ENCODE measurements around the gene ARHGAP1. TPM values are rescaled to one million over a fixed set of nuclear protein-coding genes. Genes with fewer than 3 reads are reported as not detected.

The ARHGAP1 gene
- total and polyA plus RNA-seq, 2 of the 13 experiments (the other 11 are each of a cell fraction or from before 2014, with no cell fraction given): 18.6 to 30.3 TPM

DNA sequence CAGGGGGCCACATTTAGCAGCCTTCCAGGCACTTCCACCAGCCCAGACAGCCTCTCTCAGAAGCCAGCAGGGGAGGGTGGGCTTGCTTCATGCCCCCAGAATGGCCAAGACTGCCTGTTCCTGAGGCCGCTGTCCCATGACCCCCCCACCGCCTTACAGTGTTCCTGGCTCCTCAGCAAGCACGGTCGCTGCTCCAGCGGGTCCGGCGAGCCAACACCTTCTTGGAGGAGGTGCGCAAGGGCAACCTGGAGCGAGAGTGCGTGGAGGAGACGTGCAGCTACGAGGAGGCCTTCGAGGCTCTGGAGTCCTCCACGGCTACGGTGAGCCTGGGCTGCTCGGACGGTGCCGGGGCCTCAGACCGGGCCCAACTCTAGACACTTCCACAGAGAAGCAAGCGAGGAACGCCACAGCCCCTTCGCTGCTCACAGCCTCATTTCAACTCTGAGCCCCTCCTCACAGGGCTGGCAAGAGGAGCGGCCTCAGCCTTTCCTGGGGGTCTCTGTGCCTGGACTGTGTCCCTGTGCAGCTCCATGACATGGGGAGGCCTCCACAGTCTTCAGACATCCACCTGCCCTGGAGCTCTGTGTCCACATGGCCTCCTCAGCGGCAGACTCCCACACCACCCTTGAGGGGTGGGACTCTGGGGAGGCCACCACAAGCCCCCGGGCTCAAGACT is 19.3 kb upstream of the ARHGAP1 start (continued):
- TF ChIP-seq DPF2 (CRISPR knock-in tag; IDR thresholded peaks at IDR 0.05; ENCODE audit: borderline replicate concordance, low read depth): no peak
- no peak for TF ChIP-seq XBP1 (CRISPR knock-in tag; IDR thresholded peaks at IDR 0.05)
- no peak for TF ChIP-seq SRF (IDR thresholded peaks at IDR 0.05; ENCODE audit: low read depth, low read length)
- TF ChIP-seq KMT2B (CRISPR knock-in tag; IDR thresholded peaks at IDR 0.05): no peak
- no peak for TF ChIP-seq CREM (IDR thresholded peaks at IDR 0.05)
- TF ChIP-seq CREM (CRISPR knock-in tag; IDR thresholded peaks at IDR 0.05): no peak
- TF ChIP-seq CCAR2 (optimal IDR thresholded peaks at IDR 0.05; ENCODE audit: low read depth, low read length): no peak
- TF ChIP-seq, protein P1, sequence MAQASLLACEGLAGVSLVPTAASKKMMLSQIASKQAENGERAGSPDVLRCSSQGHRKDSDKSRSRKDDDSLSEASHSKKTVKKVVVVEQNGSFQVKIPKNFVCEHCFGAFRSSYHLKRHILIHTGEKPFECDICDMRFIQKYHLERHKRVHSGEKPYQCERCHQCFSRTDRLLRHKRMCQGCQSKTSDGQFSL (CRISPR knock-in tag; IDR thresholded peaks at IDR 0.05): no peak
- no peak for TF ChIP-seq ZNF512B (CRISPR knock-in tag; IDR thresholded peaks at IDR 0.05; ENCODE audit: borderline replicate concordance)
- no peak for TF ChIP-seq ZNF672 (CRISPR knock-in tag; IDR thresholded peaks at IDR 0.05)
- no peak for TF ChIP-seq SAFB2 (CRISPR knock-in tag; IDR thresholded peaks at IDR 0.05; ENCODE audit: borderline replicate concordance, low read depth)
- no peak for TF ChIP-seq ZFP37 (CRISPR knock-in tag; IDR thresholded peaks at IDR 0.05; ENCODE audit: borderline replicate concordance)
- no peak for TF ChIP-seq ZNF274 (CRISPR knock-in tag; IDR thresholded peaks at IDR 0.05)
- no peak for TF ChIP-seq ZNF468 (CRISPR knock-in tag; IDR thresholded peaks at IDR 0.05)
- TF ChIP-seq RELA (CRISPR knock-in tag; IDR thresholded peaks at IDR 0.05): no peak
- TF ChIP-seq DNMT3B (CRISPR knock-in tag; conservative IDR thresholded peaks at IDR 0.05): no peak
- TF ChIP-seq, protein P2, sequence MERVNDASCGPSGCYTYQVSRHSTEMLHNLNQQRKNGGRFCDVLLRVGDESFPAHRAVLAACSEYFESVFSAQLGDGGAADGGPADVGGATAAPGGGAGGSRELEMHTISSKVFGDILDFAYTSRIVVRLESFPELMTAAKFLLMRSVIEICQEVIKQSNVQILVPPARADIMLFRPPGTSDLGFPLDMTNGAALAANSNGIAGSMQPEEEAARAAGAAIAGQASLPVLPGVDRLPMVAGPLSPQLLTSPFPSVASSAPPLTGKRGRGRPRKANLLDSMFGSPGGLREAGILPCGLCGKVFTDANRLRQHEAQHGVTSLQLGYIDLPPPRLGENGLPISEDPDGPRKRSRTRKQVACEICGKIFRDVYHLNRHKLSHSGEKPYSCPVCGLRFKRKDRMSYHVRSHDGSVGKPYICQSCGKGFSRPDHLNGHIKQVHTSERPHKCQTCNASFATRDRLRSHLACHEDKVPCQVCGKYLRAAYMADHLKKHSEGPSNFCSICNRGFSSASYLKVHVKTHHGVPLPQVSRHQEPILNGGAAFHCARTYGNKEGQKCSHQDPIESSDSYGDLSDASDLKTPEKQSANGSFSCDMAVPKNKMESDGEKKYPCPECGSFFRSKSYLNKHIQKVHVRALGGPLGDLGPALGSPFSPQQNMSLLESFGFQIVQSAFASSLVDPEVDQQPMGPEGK (CRISPR knock-in tag; IDR thresholded peaks at IDR 0.05): no peak
- TF ChIP-seq RBM39 (IDR thresholded peaks at IDR 0.05; ENCODE audit: low read depth, low read length, poor library complexity, severe bottlenecking): no peak
- no peak for TF ChIP-seq IKZF1 (IDR thresholded peaks at IDR 0.05)
- TF ChIP-seq, protein P3, sequence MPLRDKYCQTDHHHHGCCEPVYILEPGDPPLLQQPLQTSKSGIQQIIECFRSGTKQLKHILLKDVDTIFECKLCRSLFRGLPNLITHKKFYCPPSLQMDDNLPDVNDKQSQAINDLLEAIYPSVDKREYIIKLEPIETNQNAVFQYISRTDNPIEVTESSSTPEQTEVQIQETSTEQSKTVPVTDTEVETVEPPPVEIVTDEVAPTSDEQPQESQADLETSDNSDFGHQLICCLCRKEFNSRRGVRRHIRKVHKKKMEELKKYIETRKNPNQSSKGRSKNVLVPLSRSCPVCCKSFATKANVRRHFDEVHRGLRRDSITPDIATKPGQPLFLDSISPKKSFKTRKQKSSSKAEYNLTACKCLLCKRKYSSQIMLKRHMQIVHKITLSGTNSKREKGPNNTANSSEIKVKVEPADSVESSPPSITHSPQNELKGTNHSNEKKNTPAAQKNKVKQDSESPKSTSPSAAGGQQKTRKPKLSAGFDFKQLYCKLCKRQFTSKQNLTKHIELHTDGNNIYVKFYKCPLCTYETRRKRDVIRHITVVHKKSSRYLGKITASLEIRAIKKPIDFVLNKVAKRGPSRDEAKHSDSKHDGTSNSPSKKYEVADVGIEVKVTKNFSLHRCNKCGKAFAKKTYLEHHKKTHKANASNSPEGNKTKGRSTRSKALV (CRISPR knock-in tag; IDR thresholded peaks at IDR 0.05): no peak
- TF ChIP-seq TRIM22 (IDR thresholded peaks at IDR 0.05): no peak
- TF ChIP-seq ZNF552 (CRISPR knock-in tag; IDR thresholded peaks at IDR 0.05; ENCODE audit: borderline replicate concordance): no peak

Data from HepG2 (cell line).